ENCODE results near the gene HHEX.

HHEX gene

GRCh38 chr10:92693534-92693893, 3.8 kb downstream of the HHEX start:
- TF ChIP-seq ZFX (IDR thresholded peaks at IDR 0.05; ENCODE audit: borderline replicate concordance) (no peak), CTCF (IDR thresholded peaks at IDR 0.05) (no peak)
- H3K27ac ChIP-seq: no peak overlapping the region

- no peak for TF ChIP-seq ZFX (IDR thresholded peaks at IDR 0.05; ENCODE audit: borderline replicate concordance)
- TF ChIP-seq CTCF (IDR thresholded peaks at IDR 0.05): no peak
- H3K27ac ChIP-seq: no peak overlapping the region
Measured at GRCh38 chr10:92695679-92696605, 6.2 kb downstream of the HHEX start.

GRCh38 chr10:92696606-92697383, 7.0 kb downstream of the HHEX start:
- no peak overlapping the region for H3K27ac ChIP-seq
- no peak for TF ChIP-seq CTCF (IDR thresholded peaks at IDR 0.05)
- no peak for TF ChIP-seq ZFX (IDR thresholded peaks at IDR 0.05; ENCODE audit: borderline replicate concordance)

- TF ChIP-seq CTCF (IDR thresholded peaks at IDR 0.05): no peak
- no peak for TF ChIP-seq ZFX (IDR thresholded peaks at IDR 0.05; ENCODE audit: borderline replicate concordance)
Measured at GRCh38 chr10:92697663-92698511, 8.1 kb downstream of the HHEX start.

GRCh38 chr10:92699193-92699517, 9.4 kb downstream of the HHEX start:
- H3K27ac ChIP-seq: no peak overlapping the region
- TF ChIP-seq CTCF (IDR thresholded peaks at IDR 0.05) (no peak), ZFX (IDR thresholded peaks at IDR 0.05; ENCODE audit: borderline replicate concordance) (no peak)

More at GRCh38 chr10:92697663-92698511, 8.1 kb downstream of the HHEX start:
- no peak overlapping the region for H3K27ac ChIP-seq

GRCh38 chr10:92699518-92700381, 10.0 kb downstream of the HHEX start:
- TF ChIP-seq CTCF (IDR thresholded peaks at IDR 0.05) (no peak), ZFX (IDR thresholded peaks at IDR 0.05; ENCODE audit: borderline replicate concordance) (no peak)
- no peak overlapping the region for H3K27ac ChIP-seq

Data from 22Rv1 (cell line).